Measurements from ENCODE around the gene CDK14.

DNA sequence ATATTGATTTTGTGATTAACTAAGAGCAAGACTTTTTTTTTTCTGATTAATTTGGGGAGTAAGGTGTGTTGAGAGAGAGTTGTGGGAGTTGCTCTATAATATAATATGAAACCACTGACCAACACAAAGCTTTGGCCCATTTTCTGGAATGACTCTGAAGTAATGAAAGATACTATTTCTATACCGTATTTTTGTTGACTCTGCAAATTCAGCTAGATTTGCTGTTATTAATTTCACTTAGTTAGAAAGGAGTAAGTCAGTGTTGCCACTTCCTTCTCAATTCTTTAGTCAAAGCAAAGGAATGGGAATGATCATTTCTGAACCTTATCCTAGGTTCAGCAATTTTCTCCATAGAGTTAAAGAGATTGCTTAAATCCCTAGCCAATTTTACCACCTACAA, 355.1 kb downstream of the CDK14 start:
- TF ChIP-seq, protein P1, sequence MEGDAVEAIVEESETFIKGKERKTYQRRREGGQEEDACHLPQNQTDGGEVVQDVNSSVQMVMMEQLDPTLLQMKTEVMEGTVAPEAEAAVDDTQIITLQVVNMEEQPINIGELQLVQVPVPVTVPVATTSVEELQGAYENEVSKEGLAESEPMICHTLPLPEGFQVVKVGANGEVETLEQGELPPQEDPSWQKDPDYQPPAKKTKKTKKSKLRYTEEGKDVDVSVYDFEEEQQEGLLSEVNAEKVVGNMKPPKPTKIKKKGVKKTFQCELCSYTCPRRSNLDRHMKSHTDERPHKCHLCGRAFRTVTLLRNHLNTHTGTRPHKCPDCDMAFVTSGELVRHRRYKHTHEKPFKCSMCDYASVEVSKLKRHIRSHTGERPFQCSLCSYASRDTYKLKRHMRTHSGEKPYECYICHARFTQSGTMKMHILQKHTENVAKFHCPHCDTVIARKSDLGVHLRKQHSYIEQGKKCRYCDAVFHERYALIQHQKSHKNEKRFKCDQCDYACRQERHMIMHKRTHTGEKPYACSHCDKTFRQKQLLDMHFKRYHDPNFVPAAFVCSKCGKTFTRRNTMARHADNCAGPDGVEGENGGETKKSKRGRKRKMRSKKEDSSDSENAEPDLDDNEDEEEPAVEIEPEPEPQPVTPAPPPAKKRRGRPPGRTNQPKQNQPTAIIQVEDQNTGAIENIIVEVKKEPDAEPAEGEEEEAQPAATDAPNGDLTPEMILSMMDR (IDR thresholded peaks at IDR 0.05; ENCODE audit: extremely low read depth in 1 of 2, insufficient read depth in 1 of 2, low read depth in 1 of 2, low read length in 2 of 2), result no peak
- TF ChIP-seq GATA2 (IDR thresholded peaks at IDR 0.05; ENCODE audit: insufficient read depth, insufficient read length, low read depth, low read length) (no peak), MYC (IDR thresholded peaks at IDR 0.05; ENCODE audit: low read depth, low read length) (no peak), POLR2A (IDR thresholded peaks at IDR 0.05; ENCODE audit: low read depth, low read length) (no peak), JUN (IDR thresholded peaks at IDR 0.05; ENCODE audit: borderline replicate concordance, insufficient read depth, insufficient read length, low read depth) (no peak), POLR2AphosphoS5 (IDR thresholded peaks at IDR 0.05; ENCODE audit: insufficient read depth, low read depth, low read length) (no peak), EZH2 (IDR thresholded peaks at IDR 0.05; ENCODE audit: borderline replicate concordance, low read depth, low read length, severe bottlenecking) (no peak)
